NK-92 (cell line): ENCODE data around the gene FBXO45.
"Not testable (repeated sequence)": the region's sequence is repeated elsewhere in the genome, so short reads cannot be mapped to it uniquely, and the experiment has no call there.

ENCODE experiments used
- DNase-seq: peaks from one replicate; lab custom pipeline; 2025; ENCODE audit not compliant: unreplicated experiment; lab: John Stamatoyannopoulos, UW

The FBXO45 gene

GRCh38 chr3:196555295-196555694, 13.2 kb upstream of the FBXO45 start:
- DNase-seq = no peak

DNA sequence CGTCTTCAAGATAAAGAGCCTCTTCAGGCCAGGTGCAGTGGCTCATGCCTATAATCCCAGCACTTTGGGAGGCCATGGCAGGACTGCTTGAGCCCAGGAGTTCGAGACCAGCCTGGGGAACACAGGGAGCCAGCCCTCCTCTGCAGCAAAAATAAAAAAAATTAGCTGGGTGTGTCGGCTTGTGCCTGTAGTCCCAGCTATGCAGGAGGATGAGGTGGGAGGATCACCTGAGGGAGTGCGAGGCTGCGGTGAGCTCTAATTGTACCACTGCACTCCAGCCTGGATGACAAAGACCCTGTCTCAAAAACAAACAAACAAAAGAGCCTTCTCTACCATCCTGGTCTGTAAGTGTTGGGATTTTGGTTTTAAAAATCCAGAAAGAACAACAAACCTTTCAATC, 11.2 kb upstream of the FBXO45 start:
- DNase-seq = no peak

DNA sequence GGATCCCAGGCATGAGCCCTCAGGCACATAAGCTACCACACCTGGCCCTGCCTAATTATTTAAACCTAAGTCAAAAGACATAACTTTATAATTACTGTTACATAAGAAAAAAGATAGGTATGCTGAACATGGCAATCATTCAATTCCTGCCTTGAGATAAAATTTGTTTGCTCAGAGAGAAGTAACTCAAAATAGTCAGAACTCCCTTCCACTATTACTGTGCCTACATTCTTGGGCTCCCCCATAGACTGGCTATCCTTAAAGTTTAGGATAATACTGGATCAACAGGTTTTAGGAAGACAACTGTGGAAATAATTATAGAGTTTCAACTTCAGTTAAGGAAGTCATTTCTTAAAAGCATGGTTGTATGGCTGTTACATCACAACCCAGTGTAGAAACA, 10.0 kb upstream of the FBXO45 start:
- DNase-seq = no peak

GRCh38 chr3:196559826-196560225, 8.6 kb upstream of the FBXO45 start:
- no peak for DNase-seq

DNA sequence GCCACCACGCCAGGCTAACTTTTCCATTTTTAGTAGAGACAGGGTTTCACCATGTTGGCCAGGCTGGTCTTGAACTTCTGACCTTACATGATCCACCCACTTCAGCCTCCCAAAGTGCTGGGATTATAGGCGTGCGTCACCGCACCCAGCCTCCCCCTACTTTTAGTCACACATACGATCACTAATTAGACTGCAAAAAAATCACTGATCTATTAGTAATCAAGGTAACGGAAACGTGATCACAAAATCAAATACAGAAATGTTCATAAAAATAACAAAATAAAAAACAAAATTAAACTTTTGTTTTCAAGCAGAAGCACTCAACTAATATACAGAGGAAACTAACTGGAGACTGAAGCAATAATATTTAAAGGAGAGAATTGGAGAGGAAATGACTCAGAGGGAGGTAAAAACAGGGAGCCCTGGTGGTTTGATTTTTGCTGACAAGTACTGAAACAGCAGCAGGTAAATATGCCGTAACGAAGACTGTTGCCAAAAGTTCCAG, 4.7 kb upstream of the FBXO45 start:
- DNase-seq = no peak

- DNase-seq = no peak
These were observed 600 bp downstream of the FBXO45 start for GRCh38 chr3:196569003-196569516.

DNA sequence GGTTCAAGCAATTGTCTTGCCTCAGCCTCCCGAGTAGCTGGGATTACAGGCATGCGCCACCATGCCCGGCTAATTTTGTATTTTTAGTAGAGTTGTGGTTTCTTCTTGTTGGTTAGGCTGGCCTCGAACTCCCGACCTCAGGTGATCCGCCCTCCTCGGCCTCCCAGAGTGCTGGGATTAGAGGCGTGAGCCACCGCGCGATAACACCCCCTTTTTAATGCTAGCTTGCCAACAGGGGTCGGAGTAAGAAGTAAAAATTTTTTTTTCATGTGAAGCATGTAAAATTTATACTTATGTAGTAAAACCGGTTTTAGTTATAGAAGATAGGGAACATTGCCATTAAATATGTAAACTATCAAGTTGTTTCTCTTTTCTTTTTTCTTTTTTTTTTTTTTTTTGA, 1.9 kb downstream of the FBXO45 start:
- not testable (repeated sequence) for DNase-seq

GRCh38 chr3:196572389-196572788, 3.9 kb downstream of the FBXO45 start:
- DNase-seq = no peak

DNA sequence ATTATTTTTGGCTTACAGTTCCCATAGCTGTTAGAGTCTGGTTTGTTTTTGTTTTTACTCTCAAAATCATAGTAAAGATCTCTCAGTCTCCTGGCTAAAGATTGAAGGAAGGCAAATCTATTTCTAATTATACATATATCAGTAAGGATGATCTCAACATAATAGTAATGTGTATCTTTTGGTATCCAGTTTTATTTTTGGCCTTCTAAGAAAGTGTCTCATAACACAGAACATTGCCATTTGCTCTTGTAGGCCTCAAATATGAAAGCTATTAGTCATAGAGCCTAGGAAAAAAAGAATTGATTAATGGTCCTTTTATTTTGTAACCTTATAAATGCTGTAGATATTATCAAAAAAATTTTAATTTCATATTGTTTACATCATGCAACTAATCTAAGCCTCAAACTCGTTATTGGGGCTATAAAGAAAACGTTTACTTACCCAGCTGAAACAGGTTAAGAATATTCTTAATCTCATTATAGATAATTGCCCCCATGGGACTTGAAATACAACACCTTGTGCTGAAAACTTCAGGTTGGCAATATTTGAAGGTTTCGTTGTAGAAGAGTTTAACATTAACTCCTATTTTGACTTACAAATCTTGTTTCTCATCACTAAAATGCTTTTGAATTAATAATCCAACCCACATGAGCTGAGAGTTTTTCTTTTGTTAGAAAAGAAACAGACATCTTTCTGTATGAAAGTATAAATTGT, 16.7 kb downstream of the FBXO45 start:
- no peak for DNase-seq

- no peak for DNase-seq
These were observed 21.8 kb downstream of the FBXO45 start for GRCh38 chr3:196590279-196590678.

- DNase-seq = no peak
These were observed 27.9 kb downstream of the FBXO45 start for GRCh38 chr3:196596355-196596754.

GRCh38 chr3:196597971-196598733, 29.7 kb downstream of the FBXO45 start:
- not testable (repeated sequence) for DNase-seq

- no peak for DNase-seq
These were observed 31.3 kb downstream of the FBXO45 start for GRCh38 chr3:196599734-196600128.

GRCh38 chr3:196600359-196600758, 31.9 kb downstream of the FBXO45 start:
- DNase-seq = no peak

- no peak for DNase-seq
These were observed 34.2 kb downstream of the FBXO45 start for GRCh38 chr3:196602673-196603072.

- DNase-seq = no peak
These were observed 35.2 kb downstream of the FBXO45 start for GRCh38 chr3:196603683-196604082.

- no peak for DNase-seq
These were observed 36.1 kb downstream of the FBXO45 start for GRCh38 chr3:196604548-196604947.

DNA sequence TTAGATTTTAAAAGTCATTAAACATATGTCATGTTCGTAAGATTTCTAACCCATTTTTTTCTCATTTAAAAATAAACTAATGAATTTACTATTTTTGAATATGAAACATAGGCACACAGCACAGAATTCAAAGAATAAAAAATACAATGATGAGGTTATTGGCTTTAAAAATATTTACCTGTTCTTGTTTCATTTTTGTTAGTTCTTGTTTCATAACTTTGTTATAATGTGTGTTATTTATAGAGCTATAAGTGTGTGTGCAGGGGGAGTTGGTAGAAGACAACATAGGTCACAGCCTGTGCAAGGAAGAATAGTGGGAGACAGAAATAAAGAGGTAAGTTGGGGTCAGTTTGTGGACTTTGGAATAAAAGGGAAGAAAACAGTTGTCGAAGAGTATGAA, 40.2 kb downstream of the FBXO45 start:
- DNase-seq = no peak

DNA sequence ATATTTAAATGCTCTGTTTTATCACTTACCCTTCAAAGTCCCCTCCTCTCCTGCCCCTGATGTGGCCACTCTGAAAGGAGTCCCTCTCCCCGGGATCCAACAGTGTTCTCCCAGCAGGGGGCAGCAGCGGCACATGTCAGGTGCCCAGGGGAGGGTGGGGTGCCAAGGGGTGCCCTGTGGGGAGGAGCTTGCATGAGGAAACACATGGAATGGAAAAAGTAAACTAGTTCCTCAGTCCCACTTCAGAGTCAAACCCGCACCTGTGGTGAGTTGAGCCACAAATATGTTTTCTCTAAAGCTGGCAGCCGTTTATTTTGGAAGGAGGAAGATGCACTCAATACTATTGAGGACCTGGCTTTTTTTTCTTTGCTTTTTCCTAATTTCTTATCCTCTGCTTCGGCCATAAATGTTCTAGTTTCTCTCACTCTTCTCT, 40.9 kb downstream of the FBXO45 start:
- peak; percentile 75 for DNase-seq

DNA sequence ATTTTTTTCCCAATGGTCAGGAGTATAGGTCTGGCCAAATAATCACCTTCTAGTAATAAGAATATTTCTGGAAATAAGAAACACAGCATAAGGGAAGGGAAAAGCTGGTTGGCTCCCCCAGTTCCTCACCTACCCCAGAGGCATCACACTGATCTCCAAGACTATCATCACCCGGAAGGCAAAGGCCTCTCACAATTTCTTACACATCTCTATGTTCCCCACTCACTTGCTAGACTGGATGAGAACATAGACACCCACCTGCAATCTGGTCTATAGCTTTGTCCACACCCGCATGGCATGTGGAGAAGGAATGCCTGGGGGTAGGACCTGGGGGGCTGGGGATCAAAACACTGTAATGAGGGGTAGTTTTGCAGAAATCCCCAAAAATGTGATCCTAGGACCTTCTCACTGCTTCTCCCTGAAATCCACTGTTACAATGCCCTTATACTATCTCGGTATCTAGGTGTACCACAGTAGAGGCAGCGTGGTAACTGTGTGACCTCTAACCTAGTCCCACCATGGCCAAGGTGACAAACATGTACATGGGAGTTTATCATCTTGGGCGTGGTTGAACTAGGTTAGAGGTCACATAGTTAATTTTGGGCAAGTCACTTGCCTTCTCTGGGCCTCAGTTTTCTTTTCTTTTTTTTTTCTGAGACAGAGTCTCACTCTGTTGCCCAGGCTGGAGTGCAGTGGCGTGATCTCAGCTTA, 41.5 kb downstream of the FBXO45 start:
- DNase-seq = no peak

GRCh38 chr3:196611761-196612483, 43.5 kb downstream of the FBXO45 start:
- DNase-seq = no peak
